HepG2 (cell line): Measurements from ENCODE around the gene NAB2. TPM values are rescaled to one million over a fixed set of nuclear protein-coding genes. Genes with fewer than 3 reads are reported as not detected.

Experiments
- ATF1 ChIP-seq: IDR thresholded peaks from 2 replicates; pipeline ENCODE4 v1.6.1; 2016; ENCODE audit warnings: mild to moderate bottlenecking, control low read depth
- BRCA1 ChIP-seq: sonication (generic); formaldehyde crosslinking; IDR thresholded peaks from 2 replicates; pipeline ENCODE4 v1.4.0; 2020; ENCODE audit warnings: missing genetic modification reagents
- DDIT3 ChIP-seq: sonication (generic); formaldehyde crosslinking; IDR thresholded peaks from 2 replicates; pipeline ENCODE4 v1.4.0; 2020; ENCODE audit warnings: mild to moderate bottlenecking, missing genetic modification reagents
- E2F5 ChIP-seq: sonication (generic); formaldehyde crosslinking; conservative IDR thresholded peaks from 2 replicates; pipeline ENCODE4 v1.4.0; 2020; ENCODE audit warnings: missing genetic modification reagents
- FOXA1 ChIP-seq, 2 experiments: fragments of 450-650 bp in 1 of 2; sonication (generic) in 1 of 2; formaldehyde crosslinking in 1 of 2; IDR thresholded peaks; 2 replicates each; pipeline versions ENCODE4 v1.4.0 to v1.6.1; 2016 to 2020; ENCODE audit warnings: missing genetic modification reagents in 1 of 2
- GABPA ChIP-seq, 2 experiments: IDR thresholded peaks; 2 replicates each; pipeline ENCODE4 v1.6.1; 2011 to 2016; ENCODE audit warnings: low read depth in 2 of 2, low read length in 1 of 2, missing biosample characterization in 1 of 2, missing genetic modification characterization in 1 of 2
- GATAD2A ChIP-seq: IDR thresholded peaks from 2 replicates; pipeline ENCODE4 v1.6.1; 2016
- HOXA3 ChIP-seq: sonication (generic); formaldehyde crosslinking; IDR thresholded peaks from 2 replicates; pipeline ENCODE4 v1.5.0; 2020; ENCODE audit warnings: missing genetic modification reagents
- HOXD1 ChIP-seq: sonication (generic); formaldehyde crosslinking; IDR thresholded peaks from 2 replicates; pipeline ENCODE4 v1.5.0; 2020; ENCODE audit warnings: missing genetic modification reagents
- IRF9 ChIP-seq: sonication (generic); formaldehyde crosslinking; IDR thresholded peaks from 2 replicates; pipeline ENCODE4 v1.8.0; 2022; ENCODE audit warnings: missing genetic modification reagents, mild to moderate bottlenecking, borderline replicate concordance
- MED13 ChIP-seq: sonication (generic); formaldehyde crosslinking; IDR thresholded peaks from 2 replicates; pipeline ENCODE4 v1.5.0; 2020; ENCODE audit warnings: missing genetic modification reagents
- MTF1 ChIP-seq: sonication (generic); formaldehyde crosslinking; IDR thresholded peaks from 2 replicates; pipeline ENCODE4 v1.5.0; 2020; ENCODE audit warnings: missing genetic modification reagents
- RBFOX2 ChIP-seq: fragments of 200-400 bp; formaldehyde crosslinking; IDR thresholded peaks from 2 replicates; pipeline ENCODE4 v1.6.1; 2017; ENCODE audit warnings: low read depth, mild to moderate bottlenecking, low read length
- SRF ChIP-seq: IDR thresholded peaks from 2 replicates; pipeline ENCODE4 v1.6.1; 2011; ENCODE audit warnings: mild to moderate bottlenecking, low read depth, low read length, moderate library complexity
- TFDP2 ChIP-seq: sonication (generic); formaldehyde crosslinking; IDR thresholded peaks from 2 replicates; pipeline ENCODE4 v1.4.0; 2020; ENCODE audit warnings: missing genetic modification reagents
- TSC22D2 ChIP-seq: sonication (generic); formaldehyde crosslinking; IDR thresholded peaks from 2 replicates; pipeline ENCODE4 v1.5.1; 2020; ENCODE audit warnings: missing genetic modification reagents, mild to moderate bottlenecking, borderline replicate concordance
- ZBTB8A ChIP-seq: sonication (generic); formaldehyde crosslinking; IDR thresholded peaks from 2 replicates; pipeline ENCODE4 v1.4.0; 2020; ENCODE audit warnings: mild to moderate bottlenecking, low read depth, missing genetic modification reagents, borderline replicate concordance
- ZNF232 ChIP-seq: sonication (generic); formaldehyde crosslinking; IDR thresholded peaks from 2 replicates; pipeline ENCODE4 v1.4.0; 2020; ENCODE audit warnings: missing genetic modification reagents, borderline replicate concordance
- ZNF264 ChIP-seq: sonication (generic); formaldehyde crosslinking; IDR thresholded peaks from 2 replicates; pipeline ENCODE4 v1.4.0; 2020; ENCODE audit warnings: missing genetic modification reagents
- ZNF546 ChIP-seq: sonication (generic); formaldehyde crosslinking; conservative IDR thresholded peaks from 2 replicates; pipeline ENCODE4 v1.8.1; 2023; ENCODE audit warnings: mild to moderate bottlenecking, missing genetic modification reagents
- ZNF607 ChIP-seq: sonication (generic); formaldehyde crosslinking; IDR thresholded peaks from 2 replicates; pipeline ENCODE4 v1.5.1; 2020; ENCODE audit warnings: missing genetic modification reagents, mild to moderate bottlenecking, borderline replicate concordance
- ZNF674 ChIP-seq: sonication (generic); formaldehyde crosslinking; IDR thresholded peaks from 2 replicates; pipeline ENCODE4 v1.5.0; 2020; ENCODE audit warnings: low read depth, mild to moderate bottlenecking, missing genetic modification reagents
- ZNF761 ChIP-seq: sonication (generic); formaldehyde crosslinking; conservative IDR thresholded peaks from 2 replicates; pipeline ENCODE4 v1.4.0; 2020; ENCODE audit warnings: mild to moderate bottlenecking, missing genetic modification reagents
- ZNF784 ChIP-seq: sonication (generic); formaldehyde crosslinking; IDR thresholded peaks from 2 replicates; pipeline ENCODE4 v1.5.1; 2020; ENCODE audit warnings: missing genetic modification reagents, mild to moderate bottlenecking, borderline replicate concordance
- ZNF788 ChIP-seq: sonication (generic); formaldehyde crosslinking; IDR thresholded peaks from 2 replicates; pipeline ENCODE4 v1.5.0; 2020; ENCODE audit warnings: mild to moderate bottlenecking, missing genetic modification reagents, borderline replicate concordance
- ZNF883 ChIP-seq: sonication (generic); formaldehyde crosslinking; IDR thresholded peaks from 2 replicates; pipeline ENCODE4 v1.5.1; 2020; ENCODE audit warnings: mild to moderate bottlenecking, missing genetic modification reagents; ENCODE audit errors: not compliant biosample characterization
- polyA plus RNA-seq, 8 experiments: library from polyadenylated mRNA; depleted of rRNA in 3 of 8; stranded (reverse) in 7 of 8; unstranded in 1 of 8; fragments of >200 nt; fragmentation: Illumina TruSeq in 4 of 8; extraction: Trizol in 4 of 8; gene quantifications; 2 replicates each; pipeline versions ENCODE4 v1.2.1 to v1.2.3, GENCODE V29; 2011 to 2016; ENCODE audit warnings: low read depth in 4 of 8, missing spikeins in 1 of 8, mixed read lengths in 1 of 8; ENCODE audit not compliant: insufficient read depth in 1 of 8
- total RNA-seq, 5 experiments: library from RNA; depleted of rRNA; stranded (reverse); fragments of >200 nt; fragmentation: Illumina TruSeq; extraction: Trizol; gene quantifications; 2 replicates each; pipeline ENCODE4 v1.2.3, GENCODE V29; 2016; ENCODE audit warnings: low read depth in 1 of 5
- TF ChIP-seq, protein P1 (sequence below): sonication (generic); formaldehyde crosslinking; IDR thresholded peaks from 2 replicates; pipeline ENCODE4 v1.4.0; 2020; ENCODE audit warnings: missing genetic modification reagents

The NAB2 gene
- total and polyA plus RNA-seq, 2 of the 13 experiments (the other 11 are each of a cell fraction or from before 2014, with no cell fraction given) = 11.7 to 12.9 TPM

GRCh38 chr12:57130941-57131340 is 42.0 kb downstream of the NAB2 start (continued):
- TF ChIP-seq IRF9 (CRISPR knock-in tag) = no peak
- no peak for TF ChIP-seq ZNF761
- peak; percentile 88 for TF ChIP-seq GATAD2A (CRISPR knock-in tag)
- no peak for TF ChIP-seq TSC22D2 (CRISPR knock-in tag)
- no peak for TF ChIP-seq ZBTB8A (CRISPR knock-in tag)
- no peak for TF ChIP-seq MTF1
- no peak for TF ChIP-seq HOXD1 (CRISPR knock-in tag)
- no peak for TF ChIP-seq TFDP2 (CRISPR knock-in tag)
- TF ChIP-seq ZNF232 = peak; percentile 48; the same call in 1 of the 2 replicates
- TF ChIP-seq BRCA1 (CRISPR knock-in tag) = no peak
- TF ChIP-seq, protein P1, sequence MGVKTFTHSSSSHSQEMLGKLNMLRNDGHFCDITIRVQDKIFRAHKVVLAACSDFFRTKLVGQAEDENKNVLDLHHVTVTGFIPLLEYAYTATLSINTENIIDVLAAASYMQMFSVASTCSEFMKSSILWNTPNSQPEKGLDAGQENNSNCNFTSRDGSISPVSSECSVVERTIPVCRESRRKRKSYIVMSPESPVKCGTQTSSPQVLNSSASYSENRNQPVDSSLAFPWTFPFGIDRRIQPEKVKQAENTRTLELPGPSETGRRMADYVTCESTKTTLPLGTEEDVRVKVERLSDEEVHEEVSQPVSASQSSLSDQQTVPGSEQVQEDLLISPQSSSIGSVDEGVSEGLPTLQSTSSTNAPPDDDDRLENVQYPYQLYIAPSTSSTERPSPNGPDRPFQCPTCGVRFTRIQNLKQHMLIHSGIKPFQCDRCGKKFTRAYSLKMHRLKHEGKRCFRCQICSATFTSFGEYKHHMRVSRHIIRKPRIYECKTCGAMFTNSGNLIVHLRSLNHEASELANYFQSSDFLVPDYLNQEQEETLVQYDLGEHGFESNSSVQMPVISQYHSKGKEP (CRISPR knock-in tag) = no peak
- no peak for TF ChIP-seq ZNF883 (CRISPR knock-in tag)
- TF ChIP-seq HOXA3 (CRISPR knock-in tag) = peak; percentile 61
- TF ChIP-seq ZNF788 = no peak
- no peak for TF ChIP-seq ZNF546 (CRISPR knock-in tag)
- peak; percentile 35; the same call in 1 of the 2 replicates for TF ChIP-seq FOXA1 (IDR thresholded peaks at IDR 0.05)
- peak; percentile 96 for TF ChIP-seq FOXA1 (CRISPR knock-in tag; IDR thresholded peaks at IDR 0.05)
- no peak for TF ChIP-seq MED13 (CRISPR knock-in tag)
- no peak for TF ChIP-seq ZNF607 (CRISPR knock-in tag)
- no peak for TF ChIP-seq SRF
- TF ChIP-seq ZNF784 (CRISPR knock-in tag) = no peak
- TF ChIP-seq ZNF264 (CRISPR knock-in tag) = no peak
- TF ChIP-seq GABPA (IDR thresholded peaks at IDR 0.05; ENCODE audit: low read depth, low read length) = no peak
- TF ChIP-seq GABPA (CRISPR knock-in tag; IDR thresholded peaks at IDR 0.05; ENCODE audit: low read depth) = no peak
- 0 out of 2 replicates have a peak, but pooled peaks have one; percentile 27 for TF ChIP-seq RBFOX2
- TF ChIP-seq E2F5 = no peak
- no peak for TF ChIP-seq ZNF674 (CRISPR knock-in tag)
- TF ChIP-seq DDIT3 = no peak
- no peak for TF ChIP-seq ATF1 (CRISPR knock-in tag)
